ENCODE results near the gene EPS8.

Gene EPS8

GRCh38 chr12:15709551-15709950, 79.6 kb downstream of the EPS8 start:
- Histone ChIP-seq H3K27ac (peak overlapping the region in 1 of 2 donors; percentile 11), H3K27me3 (no peaks in the 10 kb centered on the region), H3K4me1 (peaks cover 0 to 98% (median 49%) of the 10 kb centered on the region in 4 donors), H3K4me3 (no peak overlapping the region), H3K9me3 (no peaks in the 10 kb centered on the region), H3K36me3 (no peaks in the 10 kb centered on the region)
- TF ChIP-seq, protein P1, sequence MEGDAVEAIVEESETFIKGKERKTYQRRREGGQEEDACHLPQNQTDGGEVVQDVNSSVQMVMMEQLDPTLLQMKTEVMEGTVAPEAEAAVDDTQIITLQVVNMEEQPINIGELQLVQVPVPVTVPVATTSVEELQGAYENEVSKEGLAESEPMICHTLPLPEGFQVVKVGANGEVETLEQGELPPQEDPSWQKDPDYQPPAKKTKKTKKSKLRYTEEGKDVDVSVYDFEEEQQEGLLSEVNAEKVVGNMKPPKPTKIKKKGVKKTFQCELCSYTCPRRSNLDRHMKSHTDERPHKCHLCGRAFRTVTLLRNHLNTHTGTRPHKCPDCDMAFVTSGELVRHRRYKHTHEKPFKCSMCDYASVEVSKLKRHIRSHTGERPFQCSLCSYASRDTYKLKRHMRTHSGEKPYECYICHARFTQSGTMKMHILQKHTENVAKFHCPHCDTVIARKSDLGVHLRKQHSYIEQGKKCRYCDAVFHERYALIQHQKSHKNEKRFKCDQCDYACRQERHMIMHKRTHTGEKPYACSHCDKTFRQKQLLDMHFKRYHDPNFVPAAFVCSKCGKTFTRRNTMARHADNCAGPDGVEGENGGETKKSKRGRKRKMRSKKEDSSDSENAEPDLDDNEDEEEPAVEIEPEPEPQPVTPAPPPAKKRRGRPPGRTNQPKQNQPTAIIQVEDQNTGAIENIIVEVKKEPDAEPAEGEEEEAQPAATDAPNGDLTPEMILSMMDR (IDR thresholded peaks at IDR 0.05), result no peak
- intact Hi-C loops (cut with DNase I; ENCODE audit: low total_unique reads), result no loop called here
- no peak for DNase-seq

DNA sequence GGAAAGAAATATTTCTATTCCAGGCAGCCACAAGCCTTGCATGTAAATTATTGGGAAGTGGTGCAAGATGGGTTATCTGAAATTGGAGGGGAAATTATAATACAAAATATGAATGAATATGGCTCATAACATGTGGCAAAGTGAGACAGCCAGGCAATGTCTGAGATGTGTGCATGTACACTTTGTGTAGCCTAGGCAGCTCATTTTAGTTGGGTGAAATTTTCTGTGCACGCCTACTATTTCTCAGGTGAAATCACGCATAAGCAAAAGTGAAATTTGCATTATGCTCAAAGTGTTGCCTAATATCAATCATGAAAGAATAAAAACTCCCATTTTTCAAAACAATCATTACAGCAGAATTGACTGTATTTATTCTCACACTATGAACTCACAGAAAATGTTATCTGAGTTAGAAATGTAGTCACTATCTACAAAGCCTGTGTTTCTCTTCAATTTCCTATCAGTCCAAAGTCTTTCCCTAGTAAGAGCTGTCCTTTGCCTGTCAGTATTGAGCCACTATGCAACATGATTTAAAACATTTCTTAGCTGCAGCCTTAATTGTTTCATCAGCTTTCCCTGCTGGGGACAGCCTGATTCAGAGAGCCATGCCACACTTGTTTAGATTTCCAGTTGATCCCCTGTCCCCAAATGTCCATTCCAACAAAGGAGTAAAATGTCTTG, 80.7 kb downstream of the EPS8 start:
- Histone ChIP-seq H3K9me3 (no peaks in the 10 kb centered on the region), H3K4me1 (peaks cover 0 to 99% (median 44%) of the 10 kb centered on the region in 4 donors)
- TF ChIP-seq, protein P1 (IDR thresholded peaks at IDR 0.05), result no peak

GRCh38 chr12:15707516-15708199, 81.5 kb downstream of the EPS8 start:
- no peaks in the 10 kb centered on the region for H3K36me3 ChIP-seq
- no peaks in the 10 kb centered on the region for H3K27me3 ChIP-seq
- intact Hi-C loops (cut with DNase I; ENCODE audit: low total_unique reads), result no loop called here
- peaks cover 0 to 99% (median 48%) of the 10 kb centered on the region in 4 donors for H3K4me1 ChIP-seq
- H3K4me3 ChIP-seq, result no peak overlapping the region
- DNase-seq, result no peak
- TF ChIP-seq, protein P1 (IDR thresholded peaks at IDR 0.05), result no peak
- H3K9me3 ChIP-seq, result no peaks in the 10 kb centered on the region
- no peak overlapping the region for H3K27ac ChIP-seq

More for the DNA sequence above, 80.7 kb downstream of the EPS8 start:
- Histone ChIP-seq H3K4me3 (no peak overlapping the region), H3K27me3 (no peaks in the 10 kb centered on the region), H3K36me3 (no peaks in the 10 kb centered on the region), H3K27ac (no peak overlapping the region)
- DNase-seq, result no peak
- intact Hi-C loops (cut with DNase I; ENCODE audit: low total_unique reads), result no loop called here

- TF ChIP-seq, protein P1 (IDR thresholded peaks at IDR 0.05), result no peak
- H3K9me3 ChIP-seq, result no peaks in the 10 kb centered on the region
- peaks cover 0 to 99% (median 47%) of the 10 kb centered on the region in 4 donors for H3K4me1 ChIP-seq
- intact Hi-C loops (cut with DNase I; ENCODE audit: low total_unique reads), result no loop called here
- no peaks in the 10 kb centered on the region for H3K27me3 ChIP-seq
- no peak overlapping the region for H3K4me3 ChIP-seq
- no peak for DNase-seq
- H3K27ac ChIP-seq, result peak overlapping the region in 1 of 2 donors; percentile 38
- H3K36me3 ChIP-seq, result no peaks in the 10 kb centered on the region
Observed at GRCh38 chr12:15706010-15706676, 83.0 kb downstream of the EPS8 start.

DNA sequence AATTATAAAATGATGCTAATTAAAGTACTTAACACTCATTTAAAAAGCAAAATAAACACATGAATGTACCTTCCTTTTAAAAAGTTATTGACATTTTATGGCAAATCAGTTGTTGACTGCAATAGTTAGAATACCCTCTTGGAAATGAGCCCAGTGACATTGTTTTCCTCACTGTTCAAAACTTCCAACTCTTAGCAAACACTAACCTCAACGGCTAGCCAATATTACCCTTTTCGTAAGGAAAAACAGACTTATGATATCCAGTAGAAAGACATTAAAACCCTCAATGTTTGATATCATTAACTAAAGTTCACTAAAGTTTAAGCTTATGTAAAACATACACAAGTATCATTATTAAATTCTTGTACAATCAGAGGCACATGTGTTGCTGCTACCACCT, 83.6 kb downstream of the EPS8 start:
- H3K36me3 ChIP-seq, result no peaks in the 10 kb centered on the region
- H3K9me3 ChIP-seq, result no peaks in the 10 kb centered on the region
- H3K27ac ChIP-seq, result no peak overlapping the region
- no peak overlapping the region for H3K4me3 ChIP-seq
- H3K4me1 ChIP-seq, result peaks cover 0 to 98% (median 51%) of the 10 kb centered on the region in 4 donors
- TF ChIP-seq, protein P1 (IDR thresholded peaks at IDR 0.05), result no peak
- intact Hi-C loops (cut with DNase I; ENCODE audit: low total_unique reads), result no loop called here
- no peak for DNase-seq
- no peaks in the 10 kb centered on the region for H3K27me3 ChIP-seq
